HG03280 (cell line): ENCODE results near the gene STEAP3.
"Not testable (repeated sequence)": the region's sequence is repeated elsewhere in the genome, so short reads cannot be mapped to it uniquely, and the experiment has no call there.

Experiments used
- ATAC-seq: cut with Tn5 transposase; IDR thresholded peaks from one replicate; pipeline ENCODE4 v1.9.1; 2021; ENCODE audit warnings: mild to moderate bottlenecking, moderate library complexity; ENCODE audit not compliant: unreplicated experiment

Gene STEAP3

GRCh38 chr2:119260646-119261492 is 37.2 kb downstream of the STEAP3 start:
- ATAC-seq, result no peak

DNA sequence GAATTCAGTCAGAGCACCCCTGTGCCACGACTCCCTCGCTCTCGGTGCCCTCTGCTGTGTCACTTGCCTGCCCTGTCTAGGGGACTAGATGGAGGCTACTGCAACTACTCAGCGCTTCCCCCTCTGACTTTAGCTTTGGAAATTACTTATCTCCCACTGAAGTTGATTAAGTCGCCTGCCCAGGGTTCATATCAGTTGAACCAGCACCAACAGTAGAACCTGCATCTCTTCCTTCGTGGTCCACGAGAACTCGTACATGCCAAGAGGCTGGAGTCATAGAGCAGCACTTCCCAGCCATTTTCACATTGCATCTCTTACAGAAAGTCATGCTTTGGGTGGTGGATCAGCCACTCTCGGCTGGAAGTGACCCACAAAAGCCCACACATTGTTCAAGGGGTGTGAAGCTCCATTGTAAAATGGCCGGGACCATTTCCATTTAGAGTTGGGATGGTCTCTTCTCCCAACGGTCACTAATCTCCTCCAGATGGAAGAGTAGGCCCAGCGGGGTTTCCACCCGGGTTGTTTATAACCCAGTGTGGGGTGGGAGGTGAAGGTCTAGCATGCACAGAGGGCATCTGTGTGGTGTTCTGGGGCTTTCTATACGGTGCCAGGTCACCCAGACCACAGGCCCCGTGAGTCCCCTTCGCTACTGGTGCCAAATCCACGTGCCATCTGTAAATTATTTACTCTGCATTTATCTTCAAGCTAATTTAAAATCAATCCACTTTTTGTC is 38.0 kb downstream of the STEAP3 start:
- ATAC-seq, result no peak

GRCh38 chr2:119263025-119263424 is 39.4 kb downstream of the STEAP3 start:
- ATAC-seq, result no peak

GRCh38 chr2:119263656-119264055 is 40.0 kb downstream of the STEAP3 start:
- ATAC-seq, result no peak

DNA sequence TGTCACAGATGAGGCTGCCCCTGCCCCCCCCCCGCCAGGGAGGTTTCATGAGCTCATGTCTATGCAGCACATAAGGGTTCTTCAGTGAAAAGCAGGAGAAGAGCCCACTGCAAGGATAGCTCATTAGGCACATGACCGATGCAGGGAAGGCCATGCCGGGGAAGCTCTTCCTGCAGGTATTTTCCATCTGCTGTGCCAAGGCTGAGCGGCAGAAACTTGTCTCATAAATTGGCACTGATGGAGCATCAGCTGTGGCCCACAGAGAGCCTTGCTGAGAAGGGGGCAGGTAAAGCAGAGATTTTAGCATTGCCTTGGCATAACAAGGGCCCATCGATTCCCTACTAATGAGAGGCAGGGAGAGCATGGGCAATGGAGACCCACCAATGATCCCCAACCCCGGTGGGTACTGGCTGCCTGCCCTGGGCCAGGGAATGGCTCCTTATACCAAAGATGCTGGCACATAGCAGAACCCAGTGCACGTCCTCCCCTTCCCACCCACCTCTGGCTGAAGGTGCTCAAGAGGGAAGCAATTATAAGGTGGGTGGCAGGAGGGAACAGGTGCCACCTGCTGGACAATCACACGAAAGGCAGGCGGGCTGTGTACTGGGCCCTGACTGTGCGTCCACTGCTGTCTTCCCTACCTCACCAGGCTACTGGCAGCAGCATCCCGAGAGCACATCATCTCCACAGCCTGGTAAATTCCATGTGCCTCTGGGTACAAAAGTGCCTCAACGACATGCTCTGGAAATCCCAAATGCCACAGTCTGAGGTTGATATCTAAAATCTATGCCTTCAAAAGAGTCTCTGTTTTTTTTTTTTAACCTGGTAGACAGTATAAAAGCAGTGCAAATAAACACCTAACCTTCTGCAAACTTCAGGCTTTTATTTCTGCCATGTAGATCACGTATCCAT is 41.4 kb downstream of the STEAP3 start:
- peak; percentile 96 for ATAC-seq

- no peak for ATAC-seq
These were observed 42.0 kb downstream of the STEAP3 start for GRCh38 chr2:119265693-119266066.

- no peak for ATAC-seq
These were observed 42.5 kb downstream of the STEAP3 start for GRCh38 chr2:119266091-119266589.

DNA sequence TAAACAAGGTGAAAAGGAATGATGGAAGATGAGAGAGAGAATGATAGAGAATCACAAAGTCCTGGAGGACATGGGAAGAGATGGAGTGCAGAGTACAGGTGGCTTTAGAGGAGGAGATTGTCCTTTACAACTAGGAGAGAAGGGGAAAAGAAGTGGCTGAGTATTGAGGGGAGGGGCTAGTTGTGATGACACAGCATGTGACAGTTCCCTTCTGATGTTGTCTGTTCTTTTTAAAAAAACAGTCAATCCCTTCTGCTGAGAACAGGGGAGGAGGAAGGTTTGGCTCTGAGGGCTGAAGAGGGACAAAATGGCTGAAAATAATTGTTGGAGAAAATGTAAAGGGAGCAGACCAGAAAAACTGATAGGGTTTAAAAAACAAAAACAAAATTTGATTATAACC is 44.0 kb downstream of the STEAP3 start:
- ATAC-seq, result no peak

DNA sequence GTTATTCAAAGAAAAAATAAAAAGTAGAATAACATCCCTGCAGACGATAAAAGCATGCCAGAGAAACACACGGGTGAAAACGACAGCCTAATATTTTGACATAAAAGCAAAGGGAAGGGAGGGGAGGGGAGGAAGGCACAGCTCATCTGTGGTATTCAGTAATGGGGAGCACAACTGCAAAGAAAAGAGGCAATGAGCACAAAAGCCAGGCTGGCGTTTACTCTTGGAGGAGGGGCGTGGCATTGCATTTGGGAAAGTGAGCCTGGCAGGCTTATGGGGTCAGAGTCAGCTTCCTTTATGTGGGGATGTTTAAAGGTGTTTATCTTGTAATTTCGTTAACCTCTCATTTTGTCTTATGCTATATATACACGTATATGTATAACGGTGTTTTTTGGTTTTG is 53.2 kb downstream of the STEAP3 start:
- no peak for ATAC-seq

GRCh38 chr2:119278385-119278784 is 54.8 kb downstream of the STEAP3 start:
- ATAC-seq, result not testable (repeated sequence)

GRCh38 chr2:119278946-119279345 is 55.3 kb downstream of the STEAP3 start:
- ATAC-seq, result no peak

- ATAC-seq, result no peak
These were observed 56.0 kb downstream of the STEAP3 start for GRCh38 chr2:119279666-119280065.

DNA sequence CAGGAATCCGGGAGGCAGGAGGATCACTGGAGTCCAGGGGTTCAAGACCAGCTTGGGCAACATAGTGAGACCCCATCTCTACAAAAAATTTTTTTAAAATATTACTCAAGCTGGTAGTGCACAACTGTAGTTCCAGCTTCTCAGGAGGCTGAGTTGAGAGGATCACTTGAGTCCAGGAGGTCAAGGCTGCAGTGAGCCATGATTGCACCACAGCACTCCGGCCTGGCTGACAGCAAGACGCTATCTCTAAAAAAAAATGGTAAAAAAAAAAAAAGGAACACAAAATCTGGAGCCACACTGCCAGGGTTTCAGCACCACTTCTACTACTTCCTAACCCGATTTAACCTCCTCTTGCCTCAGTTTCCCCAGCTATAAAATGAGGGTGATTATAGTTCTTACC is 57.0 kb downstream of the STEAP3 start:
- no peak for ATAC-seq

GRCh38 chr2:119282146-119282995 is 58.7 kb downstream of the STEAP3 start:
- ATAC-seq, result no peak

DNA sequence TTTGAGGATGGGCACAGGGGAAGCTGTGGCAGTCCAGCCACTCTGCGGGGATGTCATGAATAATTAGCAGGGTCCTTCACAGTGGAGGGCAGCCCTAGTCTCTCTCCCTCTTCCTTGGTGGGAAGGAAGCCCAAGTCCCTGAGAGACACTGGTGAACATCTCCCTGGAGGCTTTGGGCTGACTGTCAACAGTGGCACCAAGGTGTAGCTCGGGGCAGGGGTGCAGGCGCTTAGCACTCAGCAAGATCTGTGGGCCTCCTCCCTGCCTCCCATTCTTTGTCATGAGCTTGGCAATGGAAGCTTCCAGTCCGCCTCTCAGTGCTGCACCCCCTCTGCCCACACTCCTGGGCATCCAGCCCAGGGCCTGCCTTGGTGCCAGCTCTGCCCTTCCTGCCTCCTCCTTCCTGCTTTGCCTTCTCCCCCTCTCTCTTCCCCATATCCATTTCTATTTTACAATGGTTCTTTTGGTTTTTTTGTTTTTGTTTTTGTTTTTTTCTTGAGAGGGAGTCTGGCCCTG is 59.4 kb downstream of the STEAP3 start:
- ATAC-seq, result no peak

DNA sequence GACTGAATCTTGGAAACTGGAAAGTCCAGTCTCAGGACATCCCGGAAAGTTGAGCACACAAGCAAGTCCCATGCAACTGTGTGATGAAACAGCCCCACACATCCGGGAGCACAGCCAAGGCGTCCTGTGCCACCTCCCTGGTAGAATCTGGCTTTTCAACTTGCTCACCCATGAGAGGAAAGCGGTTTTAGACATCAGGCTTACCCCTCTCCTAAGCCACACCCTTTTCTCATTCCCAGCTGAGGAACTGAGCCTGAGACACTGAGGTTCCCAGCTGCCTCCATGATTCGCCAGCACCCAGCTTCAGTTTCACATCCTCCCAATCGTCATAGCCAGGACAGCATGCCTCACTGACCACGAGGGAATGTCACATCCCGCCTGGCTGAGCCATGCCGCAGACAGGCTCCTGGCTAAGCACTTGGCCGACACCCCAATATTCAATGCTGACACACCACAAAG is 60.3 kb downstream of the STEAP3 start:
- no peak for ATAC-seq

- no peak for ATAC-seq
These were observed 63.0 kb downstream of the STEAP3 start for GRCh38 chr2:119286661-119287060.

- ATAC-seq, result no peak
These were observed 64.9 kb downstream of the STEAP3 start for GRCh38 chr2:119288576-119288975.

- no peak for ATAC-seq
These were observed 65.5 kb downstream of the STEAP3 start for GRCh38 chr2:119289093-119289492.

GRCh38 chr2:119289642-119290041 is 66.0 kb downstream of the STEAP3 start:
- no peak for ATAC-seq
